Stimulated activated CD8-positive, alpha-beta memory T cell treated with anti-CD3 and anti-CD28 coated beads, Interleukin-15, amount 100 ng/mL, for 4 hours (primary cell): Measurements from ENCODE around the gene NID1.
A peak's percentile ranks its signal among the peaks of the same experiment; 100 is the strongest.
"Not testable (repeated sequence)": the region's sequence is repeated elsewhere in the genome, so short reads cannot be mapped to it uniquely, and the experiment has no call there.

ENCODE experiments used
- DNase-seq, 2 donors: peaks; one replicate each; pipeline ENCODE4 v3.0.0-alpha.2; 2020; ENCODE audit warnings: low read depth in 2 of 2

Gene NID1

GRCh38 chr1:235999259-235999925, 65.5 kb downstream of the NID1 start:
- DNase-seq = peak; percentile 33 to 71

- DNase-seq = peak in 1 of 2 donors; percentile 13
Observed at GRCh38 chr1:235998812-235999211, 66.1 kb downstream of the NID1 start.

- DNase-seq = no peak
Observed at GRCh38 chr1:235997931-235998330, 67.0 kb downstream of the NID1 start.

GRCh38 chr1:235997049-235997448, 67.8 kb downstream of the NID1 start:
- no peak for DNase-seq

GRCh38 chr1:235996048-235996785, 68.7 kb downstream of the NID1 start:
- no peak for DNase-seq

GRCh38 chr1:235995511-235995910, 69.4 kb downstream of the NID1 start:
- no peak for DNase-seq

- DNase-seq = no peak
Observed at GRCh38 chr1:235993652-235994051, 71.2 kb downstream of the NID1 start.

- no peak for DNase-seq
Observed at GRCh38 chr1:235992868-235993267, 72.0 kb downstream of the NID1 start.

GRCh38 chr1:235992346-235992745, 72.5 kb downstream of the NID1 start:
- DNase-seq = no peak

- DNase-seq = no peak
Observed at GRCh38 chr1:235990330-235990795, 74.5 kb downstream of the NID1 start.

GRCh38 chr1:235989105-235989504, 75.8 kb downstream of the NID1 start:
- no peak for DNase-seq

GRCh38 chr1:235986869-235987268, 78.0 kb downstream of the NID1 start:
- no peak for DNase-seq

GRCh38 chr1:235984041-235984825, 80.7 kb downstream of the NID1 start:
- DNase-seq = no peak

GRCh38 chr1:235980976-235981375, 83.9 kb downstream of the NID1 start:
- DNase-seq = no peak

- DNase-seq = no peak
Observed at GRCh38 chr1:235979716-235980333, 85.1 kb downstream of the NID1 start.

- no peak for DNase-seq
Observed at GRCh38 chr1:235979176-235979575, 85.7 kb downstream of the NID1 start.

- no peak for DNase-seq
Observed at GRCh38 chr1:235976490-235976889, 88.4 kb downstream of the NID1 start.

- no peak for DNase-seq
Observed at GRCh38 chr1:235974616-235975015, 90.3 kb downstream of the NID1 start.

- DNase-seq = not testable (repeated sequence)
Observed at GRCh38 chr1:235972691-235973090, 92.2 kb downstream of the NID1 start.

- DNase-seq = no peak
Observed at GRCh38 chr1:235972311-235972689, 92.6 kb downstream of the NID1 start.

- DNase-seq = peak; percentile 70 to 76
Observed at GRCh38 chr1:235971571-235972310, 93.1 kb downstream of the NID1 start.
